ENCODE measurements around the gene TTC7B. TPM values are rescaled to one million over a fixed set of nuclear protein-coding genes. Genes with fewer than 3 reads are reported as not detected.

Gene TTC7B
- total and polyA plus RNA-seq, 2 of the 13 experiments (the other 11 are each of a cell fraction or from before 2014, with no cell fraction given), result 1.3 to 3.2 TPM

DNA sequence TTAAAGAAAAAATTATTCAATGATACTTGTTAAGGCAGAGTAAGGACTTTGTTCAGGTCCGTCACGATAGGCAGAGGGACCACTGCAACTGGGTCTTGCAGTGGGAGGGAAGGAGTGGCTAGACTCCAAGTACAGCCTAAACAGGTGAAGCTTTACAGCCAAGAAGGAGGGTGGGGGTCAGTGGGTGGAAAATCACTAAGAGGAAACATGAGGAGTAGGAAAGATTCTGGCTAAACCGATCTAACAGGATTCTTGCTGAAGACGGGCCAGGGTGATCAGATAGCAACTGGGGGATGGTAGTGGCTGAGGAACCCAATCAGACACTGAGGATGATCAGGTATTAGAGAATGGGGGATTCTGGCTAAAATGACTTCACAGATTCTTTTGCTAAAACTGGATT lies 100.2 kb downstream of the TTC7B start:
- POLR2A ChIA-PET, result no interaction called here

More for the DNA sequence above, 100.2 kb downstream of the TTC7B start:
- ATAC-seq (no peak), FAIRE-seq (no peak), DNase-seq (ENCODE audit: low spot score) (no peak)
- CTCF ChIA-PET (ENCODE audit: low intra/inter-chr PET ratio, low total read pairs), result no interaction called here
- Histone ChIP-seq H3K9me3 (ENCODE audit: low read length) (no peaks in the 10 kb centered on the region), H3K4me3 (replicated peaks in 1 of 3; ENCODE audit: insufficient read depth in 1 of 3, low read depth in 2 of 3, low read length in 3 of 3) (no peak overlapping the region), H2AFZ (ENCODE audit: low read length) (no peak overlapping the region), H3K27ac (ENCODE audit: extremely low read length, insufficient read depth, low read length) (no peak overlapping the region), H3K27me3 (ENCODE audit: control insufficient read depth in 1 of 2, insufficient read depth in 2 of 2, low read length in 2 of 2) (no peaks in the 10 kb centered on the region), H4K20me1 (ENCODE audit: insufficient read depth, low read length) (no peaks in the 10 kb centered on the region), H3K4me1 (ENCODE audit: insufficient read depth, low read length) (no peaks in the 10 kb centered on the region), H3K4me2 (ENCODE audit: low read depth, low read length) (no peak overlapping the region), H3K79me2 (ENCODE audit: insufficient read depth, low read length) (no peaks in the 10 kb centered on the region), H3K36me3 (replicated peaks in 1 of 2; ENCODE audit: control insufficient read depth in 1 of 2, insufficient read depth in 2 of 2, low read length in 2 of 2) (no peaks in the 10 kb centered on the region), H3K9ac (ENCODE audit: insufficient read depth, low read depth, low read length) (no peak overlapping the region)
- BruUV-seq (replicated peaks), result no TSS peak
- 69% methylated on average over 4 of the region's 4 CpGs for WGBS (ENCODE audit: low lambda C conversion rate)
- intact Hi-C loops (cut with micrococcal nuclease; ENCODE audit: unreplicated experiment) (no loop called here), in situ Hi-C loops (cut with HindIII; ENCODE audit: extremely low pct_ligation_motif_present, low pct_unique_long_range_greater_than_20kb) (no loop called here)
- TF ChIP-seq, protein P1, sequence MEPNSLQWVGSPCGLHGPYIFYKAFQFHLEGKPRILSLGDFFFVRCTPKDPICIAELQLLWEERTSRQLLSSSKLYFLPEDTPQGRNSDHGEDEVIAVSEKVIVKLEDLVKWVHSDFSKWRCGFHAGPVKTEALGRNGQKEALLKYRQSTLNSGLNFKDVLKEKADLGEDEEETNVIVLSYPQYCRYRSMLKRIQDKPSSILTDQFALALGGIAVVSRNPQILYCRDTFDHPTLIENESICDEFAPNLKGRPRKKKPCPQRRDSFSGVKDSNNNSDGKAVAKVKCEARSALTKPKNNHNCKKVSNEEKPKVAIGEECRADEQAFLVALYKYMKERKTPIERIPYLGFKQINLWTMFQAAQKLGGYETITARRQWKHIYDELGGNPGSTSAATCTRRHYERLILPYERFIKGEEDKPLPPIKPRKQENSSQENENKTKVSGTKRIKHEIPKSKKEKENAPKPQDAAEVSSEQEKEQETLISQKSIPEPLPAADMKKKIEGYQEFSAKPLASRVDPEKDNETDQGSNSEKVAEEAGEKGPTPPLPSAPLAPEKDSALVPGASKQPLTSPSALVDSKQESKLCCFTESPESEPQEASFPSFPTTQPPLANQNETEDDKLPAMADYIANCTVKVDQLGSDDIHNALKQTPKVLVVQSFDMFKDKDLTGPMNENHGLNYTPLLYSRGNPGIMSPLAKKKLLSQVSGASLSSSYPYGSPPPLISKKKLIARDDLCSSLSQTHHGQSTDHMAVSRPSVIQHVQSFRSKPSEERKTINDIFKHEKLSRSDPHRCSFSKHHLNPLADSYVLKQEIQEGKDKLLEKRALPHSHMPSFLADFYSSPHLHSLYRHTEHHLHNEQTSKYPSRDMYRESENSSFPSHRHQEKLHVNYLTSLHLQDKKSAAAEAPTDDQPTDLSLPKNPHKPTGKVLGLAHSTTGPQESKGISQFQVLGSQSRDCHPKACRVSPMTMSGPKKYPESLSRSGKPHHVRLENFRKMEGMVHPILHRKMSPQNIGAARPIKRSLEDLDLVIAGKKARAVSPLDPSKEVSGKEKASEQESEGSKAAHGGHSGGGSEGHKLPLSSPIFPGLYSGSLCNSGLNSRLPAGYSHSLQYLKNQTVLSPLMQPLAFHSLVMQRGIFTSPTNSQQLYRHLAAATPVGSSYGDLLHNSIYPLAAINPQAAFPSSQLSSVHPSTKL (CRISPR knock-in tag; IDR thresholded peaks at IDR 0.05), result no peak
- no peak for TF ChIP-seq FOXK1 (CRISPR knock-in tag; IDR thresholded peaks at IDR 0.05; ENCODE audit: borderline replicate concordance, low read depth)
- no peak for TF ChIP-seq ZNF891 (CRISPR knock-in tag; IDR thresholded peaks at IDR 0.05)
- TF ChIP-seq, protein P2, sequence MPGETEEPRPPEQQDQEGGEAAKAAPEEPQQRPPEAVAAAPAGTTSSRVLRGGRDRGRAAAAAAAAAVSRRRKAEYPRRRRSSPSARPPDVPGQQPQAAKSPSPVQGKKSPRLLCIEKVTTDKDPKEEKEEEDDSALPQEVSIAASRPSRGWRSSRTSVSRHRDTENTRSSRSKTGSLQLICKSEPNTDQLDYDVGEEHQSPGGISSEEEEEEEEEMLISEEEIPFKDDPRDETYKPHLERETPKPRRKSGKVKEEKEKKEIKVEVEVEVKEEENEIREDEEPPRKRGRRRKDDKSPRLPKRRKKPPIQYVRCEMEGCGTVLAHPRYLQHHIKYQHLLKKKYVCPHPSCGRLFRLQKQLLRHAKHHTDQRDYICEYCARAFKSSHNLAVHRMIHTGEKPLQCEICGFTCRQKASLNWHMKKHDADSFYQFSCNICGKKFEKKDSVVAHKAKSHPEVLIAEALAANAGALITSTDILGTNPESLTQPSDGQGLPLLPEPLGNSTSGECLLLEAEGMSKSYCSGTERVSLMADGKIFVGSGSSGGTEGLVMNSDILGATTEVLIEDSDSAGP (CRISPR knock-in tag; IDR thresholded peaks at IDR 0.05; ENCODE audit: borderline replicate concordance), result no peak
- TF ChIP-seq, protein P3, sequence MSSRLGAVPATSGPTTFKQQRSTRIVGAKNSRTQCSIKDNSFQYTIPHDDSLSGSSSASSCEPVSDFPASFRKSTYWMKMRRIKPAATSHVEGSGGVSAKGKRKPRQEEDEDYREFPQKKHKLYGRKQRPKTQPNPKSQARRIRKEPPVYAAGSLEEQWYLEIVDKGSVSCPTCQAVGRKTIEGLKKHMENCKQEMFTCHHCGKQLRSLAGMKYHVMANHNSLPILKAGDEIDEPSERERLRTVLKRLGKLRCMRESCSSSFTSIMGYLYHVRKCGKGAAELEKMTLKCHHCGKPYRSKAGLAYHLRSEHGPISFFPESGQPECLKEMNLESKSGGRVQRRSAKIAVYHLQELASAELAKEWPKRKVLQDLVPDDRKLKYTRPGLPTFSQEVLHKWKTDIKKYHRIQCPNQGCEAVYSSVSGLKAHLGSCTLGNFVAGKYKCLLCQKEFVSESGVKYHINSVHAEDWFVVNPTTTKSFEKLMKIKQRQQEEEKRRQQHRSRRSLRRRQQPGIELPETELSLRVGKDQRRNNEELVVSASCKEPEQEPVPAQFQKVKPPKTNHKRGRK (CRISPR knock-in tag; IDR thresholded peaks at IDR 0.05), result no peak
- TF ChIP-seq, protein P4, sequence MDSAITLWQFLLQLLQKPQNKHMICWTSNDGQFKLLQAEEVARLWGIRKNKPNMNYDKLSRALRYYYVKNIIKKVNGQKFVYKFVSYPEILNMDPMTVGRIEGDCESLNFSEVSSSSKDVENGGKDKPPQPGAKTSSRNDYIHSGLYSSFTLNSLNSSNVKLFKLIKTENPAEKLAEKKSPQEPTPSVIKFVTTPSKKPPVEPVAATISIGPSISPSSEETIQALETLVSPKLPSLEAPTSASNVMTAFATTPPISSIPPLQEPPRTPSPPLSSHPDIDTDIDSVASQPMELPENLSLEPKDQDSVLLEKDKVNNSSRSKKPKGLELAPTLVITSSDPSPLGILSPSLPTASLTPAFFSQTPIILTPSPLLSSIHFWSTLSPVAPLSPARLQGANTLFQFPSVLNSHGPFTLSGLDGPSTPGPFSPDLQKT (CRISPR knock-in tag; IDR thresholded peaks at IDR 0.05; ENCODE audit: borderline replicate concordance), result no peak
- TF ChIP-seq GATAD1 (CRISPR knock-in tag; IDR thresholded peaks at IDR 0.05), result no peak
- no peak for TF ChIP-seq ZNF124 (CRISPR knock-in tag; IDR thresholded peaks at IDR 0.05)
